Lower lobe of right lung (tissue), 2 donors: ENCODE measurements around the gene LYPD4. TPM values are rescaled to one million over a fixed set of nuclear protein-coding genes. Genes with fewer than 3 reads are reported as not detected.

Experiments
- ATAC-seq, 2 donors: fragments of 200-7000 bp; cut with Tn5 transposase; one replicate each; pipeline ENCODE4 v1.9.1; 2020 to 2022; ENCODE audit warnings: mild to moderate bottlenecking in 2 of 2, moderate library complexity in 2 of 2
- DNase-seq: peaks from one replicate; pipeline ENCODE4 v3.0.0-alpha.2; 2020
- H3K27ac ChIP-seq: fragments of 200-600 bp; one replicate; pipeline ENCODE4 v1.8.0; 2022
- H3K27me3 ChIP-seq: fragments of 200-600 bp; one replicate; pipeline ENCODE4 v1.8.0; 2022; ENCODE audit warnings: low read depth
- H3K36me3 ChIP-seq: fragments of 200-600 bp; one replicate; pipeline ENCODE4 v1.8.0; 2022; ENCODE audit warnings: mild to moderate bottlenecking
- H3K4me1 ChIP-seq: fragments of 200-600 bp; one replicate; pipeline ENCODE4 v1.8.0; 2022
- H3K4me3 ChIP-seq: fragments of 200-600 bp; one replicate; pipeline ENCODE4 v1.8.0; 2022; ENCODE audit warnings: mild to moderate bottlenecking
- H3K9me3 ChIP-seq: fragments of 200-600 bp; one replicate; pipeline ENCODE4 v1.8.0; 2022
- intact Hi-C: fragments of 100-400 bp; cut with DNase I; formaldehyde crosslinking; loops from one replicate; pipeline ENCODE4 v1.11.0; 2022
- total RNA-seq: library from RNA; stranded (reverse); fragmentation: NEBNext Ultra II Directional; extraction: Animal tissue kit (Norgen Biotek cat#: 25700); gene quantifications from one replicate; pipeline ENCODE4 v1.2.1, GENCODE V29; 2021
- TF ChIP-seq, protein P1 (sequence below): fragments of 200-600 bp; IDR thresholded peaks from one replicate; pipeline ENCODE4 v1.8.0; 2022; ENCODE audit warnings: antibody characterized with exemption, mild to moderate bottlenecking
- donor health status: DM: no; HTN: yes; CAD: no; lungs with severe emphysema.

The LYPD4 gene
- total RNA-seq, 1 donor from 2014 or later = not detected

DNA sequence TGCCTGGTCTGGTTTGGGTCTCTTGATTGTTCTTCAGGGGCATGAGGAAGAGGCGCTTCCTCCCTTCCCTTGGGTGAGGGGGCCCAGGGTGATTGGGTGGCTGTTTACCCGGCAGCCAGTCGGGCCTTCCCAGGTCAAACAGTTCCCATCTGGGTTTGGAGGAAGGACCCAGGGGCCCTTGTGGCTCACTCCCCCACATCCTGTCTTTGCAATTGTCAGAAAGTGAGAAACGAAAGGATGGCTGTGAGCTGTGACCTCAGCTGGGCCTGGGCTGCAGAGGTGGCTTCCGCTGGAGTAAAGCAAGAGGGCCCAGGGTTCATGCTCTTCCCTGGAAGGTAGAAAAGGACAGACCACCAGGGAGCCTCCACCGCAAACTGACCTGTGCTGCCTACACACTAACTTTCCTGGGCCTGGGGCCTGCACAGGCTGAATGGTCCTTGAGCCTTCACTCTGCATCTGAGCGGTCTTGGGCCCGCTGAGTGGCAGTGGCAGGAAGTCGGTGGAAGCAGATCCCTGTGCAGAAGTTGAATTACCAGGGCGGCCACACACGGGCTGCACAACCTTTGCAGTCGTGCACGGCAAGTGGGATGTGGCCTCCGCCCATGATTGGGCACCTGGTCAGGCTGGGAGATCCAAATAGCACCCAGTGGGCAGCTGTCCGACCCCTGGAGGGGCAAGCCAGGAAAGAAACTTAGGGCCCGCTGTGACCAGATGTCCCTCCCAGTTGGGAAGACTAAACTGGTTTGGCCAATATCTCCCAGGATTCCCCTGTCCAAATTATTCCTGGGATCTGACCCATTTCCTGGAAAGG lies 27.3 kb upstream of the LYPD4 start:
- Histone ChIP-seq H3K9me3 (no peaks in the 10 kb centered on the region), H3K36me3 (peaks cover 58% of the 10 kb centered on the region), H3K27me3 (no peaks in the 10 kb centered on the region), H3K4me3 (no peak overlapping the region), H3K4me1 (peaks cover 73% of the 10 kb centered on the region), H3K27ac (peak overlapping the region; percentile 58)
- TF ChIP-seq, protein P1, sequence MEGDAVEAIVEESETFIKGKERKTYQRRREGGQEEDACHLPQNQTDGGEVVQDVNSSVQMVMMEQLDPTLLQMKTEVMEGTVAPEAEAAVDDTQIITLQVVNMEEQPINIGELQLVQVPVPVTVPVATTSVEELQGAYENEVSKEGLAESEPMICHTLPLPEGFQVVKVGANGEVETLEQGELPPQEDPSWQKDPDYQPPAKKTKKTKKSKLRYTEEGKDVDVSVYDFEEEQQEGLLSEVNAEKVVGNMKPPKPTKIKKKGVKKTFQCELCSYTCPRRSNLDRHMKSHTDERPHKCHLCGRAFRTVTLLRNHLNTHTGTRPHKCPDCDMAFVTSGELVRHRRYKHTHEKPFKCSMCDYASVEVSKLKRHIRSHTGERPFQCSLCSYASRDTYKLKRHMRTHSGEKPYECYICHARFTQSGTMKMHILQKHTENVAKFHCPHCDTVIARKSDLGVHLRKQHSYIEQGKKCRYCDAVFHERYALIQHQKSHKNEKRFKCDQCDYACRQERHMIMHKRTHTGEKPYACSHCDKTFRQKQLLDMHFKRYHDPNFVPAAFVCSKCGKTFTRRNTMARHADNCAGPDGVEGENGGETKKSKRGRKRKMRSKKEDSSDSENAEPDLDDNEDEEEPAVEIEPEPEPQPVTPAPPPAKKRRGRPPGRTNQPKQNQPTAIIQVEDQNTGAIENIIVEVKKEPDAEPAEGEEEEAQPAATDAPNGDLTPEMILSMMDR = no peak
- ATAC-seq (peak; percentile 25 to 47), DNase-seq (peak; percentile 62)
- intact Hi-C loops = no loop called here

DNA sequence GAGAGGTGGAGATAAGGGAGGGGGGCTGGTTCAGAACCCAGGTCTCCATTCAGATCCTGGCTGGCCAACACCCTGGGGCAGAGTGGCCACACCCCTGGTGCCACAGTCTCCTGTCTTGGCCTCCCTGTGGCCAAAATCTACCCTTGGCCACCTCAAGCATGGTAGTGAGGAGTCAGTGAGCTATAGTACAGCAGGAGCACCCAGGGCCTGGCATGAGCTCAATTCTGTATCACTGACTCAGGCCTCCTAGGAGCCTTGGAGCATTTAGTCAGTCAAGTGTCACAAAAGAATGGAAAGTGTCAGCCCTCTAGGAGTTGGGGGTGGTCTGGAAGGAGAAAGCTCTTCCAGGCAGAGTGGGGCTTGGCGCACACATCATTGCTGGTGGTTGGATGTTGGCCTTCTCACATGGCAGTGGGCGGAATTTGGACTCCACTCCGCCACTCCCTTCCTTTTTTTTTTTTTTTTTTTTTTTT lies 26.0 kb upstream of the LYPD4 start:
- Histone ChIP-seq H3K4me3 (no peak overlapping the region), H3K36me3 (peaks cover 72% of the 10 kb centered on the region), H3K27me3 (no peaks in the 10 kb centered on the region), H3K4me1 (peaks cover 77% of the 10 kb centered on the region), H3K27ac (peak overlapping the region; percentile 9), H3K9me3 (no peaks in the 10 kb centered on the region)
- ATAC-seq = peak in 1 of 2 donors; percentile 17
- DNase-seq = no peak
- TF ChIP-seq, protein P1 = no peak
- intact Hi-C loops = no loop called here

DNA sequence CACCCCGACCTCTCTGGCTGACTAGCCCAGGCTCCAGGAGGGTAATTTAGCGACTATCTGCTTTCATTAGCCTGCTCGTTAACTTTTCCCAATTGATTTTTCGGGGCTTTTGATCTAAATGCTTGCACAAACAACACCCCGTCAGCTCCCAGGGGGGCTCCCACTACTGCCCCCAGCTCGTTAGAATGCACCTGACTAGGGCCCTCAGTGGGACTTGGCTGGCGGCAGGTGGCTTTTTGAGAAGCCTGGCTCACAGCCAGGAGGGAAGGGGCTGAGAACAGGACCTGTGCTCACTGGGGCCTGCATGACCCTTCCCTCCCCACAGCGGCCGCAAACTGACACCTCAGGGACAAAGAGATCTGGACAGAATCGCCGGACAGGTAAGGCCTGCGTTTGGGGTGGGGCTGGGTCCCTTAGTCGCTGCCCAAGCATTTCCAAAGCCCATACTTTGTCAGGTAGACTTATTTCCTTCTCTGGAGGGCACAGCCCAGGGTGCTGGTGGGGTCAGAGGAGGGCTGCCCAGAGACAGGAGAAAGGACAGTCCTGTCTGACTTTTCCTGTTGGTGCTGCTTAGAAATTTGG lies 25.0 kb upstream of the LYPD4 start:
- intact Hi-C loops = no loop called here
- peaks cover 81% of the 10 kb centered on the region for H3K36me3 ChIP-seq
- no peak overlapping the region for H3K4me3 ChIP-seq
- peak overlapping the region; percentile 31 for H3K27ac ChIP-seq
- H3K27me3 ChIP-seq = no peaks in the 10 kb centered on the region
- TF ChIP-seq, protein P1 = no peak
- H3K4me1 ChIP-seq = peaks cover 87% of the 10 kb centered on the region
- H3K9me3 ChIP-seq = no peaks in the 10 kb centered on the region
- ATAC-seq (no peak), DNase-seq (no peak)

DNA sequence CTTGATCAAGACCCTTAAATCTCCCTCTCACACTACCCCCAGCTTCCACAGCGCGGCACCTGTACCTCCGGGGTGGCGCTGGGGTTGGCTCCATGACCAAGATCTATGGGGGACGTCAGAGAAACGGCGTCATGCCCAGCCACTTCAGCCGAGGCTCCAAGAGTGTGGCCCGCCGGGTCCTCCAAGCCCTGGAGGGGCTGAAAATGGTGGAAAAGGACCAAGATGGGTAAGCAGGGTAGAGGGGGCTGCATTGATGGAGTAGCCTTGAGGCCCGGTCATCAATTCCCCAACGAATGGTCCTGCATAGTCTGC lies 24.5 kb upstream of the LYPD4 start:
- TF ChIP-seq, protein P1 = no peak
- H3K4me1 ChIP-seq = peaks cover 90% of the 10 kb centered on the region
- H3K4me3 ChIP-seq = no peak overlapping the region
- peaks cover 86% of the 10 kb centered on the region for H3K36me3 ChIP-seq
- H3K9me3 ChIP-seq = no peaks in the 10 kb centered on the region
- no peak for ATAC-seq
- intact Hi-C loops = no loop called here
- DNase-seq = no peak
- peak overlapping the region; percentile 31 for H3K27ac ChIP-seq
- H3K27me3 ChIP-seq = no peaks in the 10 kb centered on the region

DNA sequence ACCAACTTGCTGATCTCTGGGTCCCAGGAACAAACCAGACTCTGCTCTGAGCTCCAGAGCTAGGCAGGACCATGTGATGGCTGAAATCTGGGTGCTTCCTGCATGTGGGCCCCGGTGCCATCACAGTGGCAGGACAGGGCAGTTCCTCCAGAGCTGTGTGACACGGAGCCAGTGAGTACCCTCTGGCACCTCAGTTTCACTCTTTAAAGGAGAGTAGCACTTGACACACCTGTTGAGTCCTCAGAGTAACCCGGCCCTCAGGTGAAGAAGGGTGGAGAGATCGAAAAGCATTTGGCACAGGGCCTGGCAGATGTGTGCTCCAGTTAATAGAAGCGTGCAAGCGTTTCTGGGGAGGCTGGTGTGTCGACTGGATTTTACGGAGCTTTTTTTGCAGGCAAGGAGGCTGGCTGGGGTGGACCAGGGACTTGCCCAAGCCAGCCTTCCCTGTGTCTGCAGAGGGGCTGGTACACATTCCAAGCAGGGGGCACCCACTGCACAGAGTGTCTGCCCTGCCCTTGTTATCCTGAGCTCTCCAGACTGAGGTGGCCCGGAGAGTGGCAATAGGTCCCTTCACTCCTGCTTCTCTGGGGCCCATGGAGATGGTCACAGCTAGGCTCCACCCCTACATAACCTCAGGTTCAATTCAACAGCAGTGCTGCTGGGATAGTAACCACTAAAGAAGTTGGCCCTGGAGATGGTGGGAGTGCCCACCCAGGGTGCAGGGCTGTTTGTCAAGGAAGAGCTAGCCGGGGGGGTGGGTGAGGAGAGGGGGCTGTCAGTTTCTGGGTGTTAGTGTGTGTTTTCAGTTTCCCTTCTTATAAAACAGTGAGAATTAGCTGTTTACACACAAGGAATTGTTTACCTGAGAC lies 23.9 kb upstream of the LYPD4 start:
- peaks cover 92% of the 10 kb centered on the region for H3K36me3 ChIP-seq
- intact Hi-C loops = no loop called here
- peak; percentile 75 for DNase-seq
- no peaks in the 10 kb centered on the region for H3K27me3 ChIP-seq
- peak; percentile 78 to 88 for ATAC-seq
- no peaks in the 10 kb centered on the region for H3K9me3 ChIP-seq
- TF ChIP-seq, protein P1 = no peak
- peak overlapping the region; percentile 39 for H3K27ac ChIP-seq
- peaks cover 93% of the 10 kb centered on the region for H3K4me1 ChIP-seq
- no peak overlapping the region for H3K4me3 ChIP-seq
